ENCODE data around the gene DVL3.

DVL3 gene

DNA sequence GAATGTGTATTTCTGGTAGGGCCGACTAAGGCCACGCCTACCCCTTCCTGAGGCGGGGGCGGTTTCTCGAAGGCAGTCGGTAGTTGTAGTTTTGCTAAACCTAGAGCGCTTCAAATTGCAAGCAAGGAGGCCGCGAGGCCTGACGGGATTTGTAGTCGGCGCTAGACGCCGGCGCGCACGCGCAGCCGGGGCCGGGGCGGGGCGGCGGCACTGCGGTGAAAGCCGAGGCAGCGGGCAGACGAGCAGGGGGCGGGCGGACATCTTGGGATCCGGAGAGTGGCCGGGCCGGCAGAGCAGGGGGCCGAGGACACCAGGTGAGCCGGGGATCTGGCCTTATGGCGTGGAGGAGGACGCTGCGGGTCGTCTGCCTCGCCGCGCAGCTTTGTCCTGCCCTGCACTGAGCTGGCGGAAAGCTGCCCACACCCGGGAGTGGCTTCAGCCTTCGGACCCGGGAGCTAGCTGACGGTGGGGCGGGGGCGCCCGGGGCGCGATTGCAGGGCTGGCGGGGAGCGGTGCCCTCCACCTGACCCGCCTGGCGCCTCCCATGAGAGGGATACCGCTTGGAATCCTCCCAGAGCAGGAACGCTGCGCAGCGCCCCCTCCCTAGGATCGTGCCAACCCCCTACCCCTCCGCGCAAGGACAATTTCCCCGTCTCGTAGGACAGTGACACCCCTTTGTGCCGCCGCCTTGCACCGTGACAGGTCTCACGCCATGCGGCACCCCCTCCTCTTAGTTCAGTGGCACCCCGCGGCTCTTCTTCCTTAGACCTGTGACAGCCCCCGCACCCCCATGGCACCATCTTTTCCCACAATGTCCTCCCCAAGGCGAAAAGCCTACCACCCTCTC is 19.7 kb downstream of the DVL3 start, which contains the start of gene AP2M1:
Gene AP2M1, plus strand, starts transcription at position 210 of the 847 bp plus-strand sequence. CDS start 2,139 bp downstream, outside the sequence.
- H3K4me3 ChIP-seq (ENCODE audit: low read depth, low read length, poor library complexity, severe bottlenecking), result peak within 1 kb of the TSS; percentile 85
- peak within 1 kb of the TSS; percentile 91 for H3K4me2 ChIP-seq (ENCODE audit: low read length)
- TF ChIP-seq CTCF (IDR thresholded peaks at IDR 0.05; ENCODE audit: low read length) (peak; percentile 32), EZH2 (IDR thresholded peaks at IDR 0.05; ENCODE audit: borderline replicate concordance, low read length) (no peak)
- H3K79me2 ChIP-seq (ENCODE audit: insufficient read depth, low read length), result peaks cover 16% of the 10 kb centered on the region
- no peaks in the 10 kb centered on the region for H3F3A ChIP-seq (ENCODE audit: insufficient read depth, low read length)
- peaks cover 26% of the 10 kb centered on the region for H3K4me1 ChIP-seq (ENCODE audit: insufficient read depth, low read length, severe bottlenecking)
- H3K9ac ChIP-seq (ENCODE audit: low read length), result peak within 1 kb of the TSS; percentile 89
- peaks cover 52% of the 10 kb centered on the region for H3K36me3 ChIP-seq (ENCODE audit: insufficient read depth, low read length)
- no peaks in the 10 kb centered on the region for H3K9me2 ChIP-seq (ENCODE audit: low read depth, low read length)
- no peaks in the 10 kb centered on the region for H3K9me3 ChIP-seq (ENCODE audit: low read length)
- H3K27ac ChIP-seq (ENCODE audit: low read depth, low read length, poor library complexity, severe bottlenecking), result peak within 1 kb of the TSS; percentile 3
- no peaks in the 10 kb centered on the region for H4K20me1 ChIP-seq (ENCODE audit: insufficient read depth, low read length)
- no peak within 1 kb of the TSS for H2AFZ ChIP-seq (ENCODE audit: low read length)
- no peaks in the 10 kb centered on the region for H3K27me3 ChIP-seq (ENCODE audit: insufficient read depth, low read length)

DNA sequence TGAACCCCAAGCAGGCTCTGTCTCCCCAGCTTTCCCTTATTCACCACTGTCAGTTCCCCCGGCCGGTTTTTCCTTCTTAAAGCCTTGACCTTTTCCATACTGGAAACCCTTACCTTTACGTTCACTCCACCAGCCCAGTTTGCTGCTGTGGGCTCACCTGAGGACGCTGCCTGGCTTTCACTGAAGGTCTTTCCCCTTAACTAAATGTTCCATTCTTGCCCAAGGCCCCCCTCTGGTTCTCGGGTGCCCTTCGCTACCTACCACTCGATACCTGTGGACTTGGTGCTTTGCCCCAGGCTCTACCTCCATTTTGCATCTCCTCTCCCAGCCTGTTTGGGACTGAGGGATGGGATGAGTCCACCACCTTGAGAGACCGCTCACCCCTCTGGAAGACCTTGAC is 20.3 kb downstream of the DVL3 start:
- Histone ChIP-seq H2AFZ (ENCODE audit: low read length) (no peak overlapping the region), H3K9me3 (ENCODE audit: low read length) (no peaks in the 10 kb centered on the region), H3K4me1 (ENCODE audit: insufficient read depth, low read length, severe bottlenecking) (peaks cover 26% of the 10 kb centered on the region), H3K9me2 (ENCODE audit: low read depth, low read length) (no peaks in the 10 kb centered on the region), H3K79me2 (ENCODE audit: insufficient read depth, low read length) (peaks cover 16% of the 10 kb centered on the region), H3K36me3 (ENCODE audit: insufficient read depth, low read length) (peaks cover 54% of the 10 kb centered on the region), H4K20me1 (ENCODE audit: insufficient read depth, low read length) (no peaks in the 10 kb centered on the region), H3K27me3 (ENCODE audit: insufficient read depth, low read length) (no peaks in the 10 kb centered on the region), H3F3A (ENCODE audit: insufficient read depth, low read length) (no peaks in the 10 kb centered on the region), H3K4me3 (ENCODE audit: low read depth, low read length, poor library complexity, severe bottlenecking) (peak overlapping the region; percentile 85), H3K9ac (ENCODE audit: low read length) (peak overlapping the region; percentile 89), H3K27ac (ENCODE audit: low read depth, low read length, poor library complexity, severe bottlenecking) (no peak overlapping the region), H3K4me2 (ENCODE audit: low read length) (peak overlapping the region; percentile 91)
- TF ChIP-seq EZH2 (IDR thresholded peaks at IDR 0.05; ENCODE audit: borderline replicate concordance, low read length) (no peak), CTCF (IDR thresholded peaks at IDR 0.05; ENCODE audit: low read length) (no peak)

GRCh38 chr3:184175981-184176376 is 20.8 kb downstream of the DVL3 start:
- no peaks in the 10 kb centered on the region for H3F3A ChIP-seq (ENCODE audit: insufficient read depth, low read length)
- no peak overlapping the region for H2AFZ ChIP-seq (ENCODE audit: low read length)
- H3K4me2 ChIP-seq (ENCODE audit: low read length), result peak overlapping the region; percentile 91
- peaks cover 16% of the 10 kb centered on the region for H3K79me2 ChIP-seq (ENCODE audit: insufficient read depth, low read length)
- H3K27me3 ChIP-seq (ENCODE audit: insufficient read depth, low read length), result no peaks in the 10 kb centered on the region
- H3K9me3 ChIP-seq (ENCODE audit: low read length), result no peaks in the 10 kb centered on the region
- no peaks in the 10 kb centered on the region for H3K9me2 ChIP-seq (ENCODE audit: low read depth, low read length)
- peak overlapping the region; percentile 89 for H3K9ac ChIP-seq (ENCODE audit: low read length)
- no peak for TF ChIP-seq EZH2 (IDR thresholded peaks at IDR 0.05; ENCODE audit: borderline replicate concordance, low read length)
- TF ChIP-seq CTCF (IDR thresholded peaks at IDR 0.05; ENCODE audit: low read length), result no peak
- peaks cover 54% of the 10 kb centered on the region for H3K36me3 ChIP-seq (ENCODE audit: insufficient read depth, low read length)
- peaks cover 26% of the 10 kb centered on the region for H3K4me1 ChIP-seq (ENCODE audit: insufficient read depth, low read length, severe bottlenecking)
- no peak overlapping the region for H3K27ac ChIP-seq (ENCODE audit: low read depth, low read length, poor library complexity, severe bottlenecking)
- no peaks in the 10 kb centered on the region for H4K20me1 ChIP-seq (ENCODE audit: insufficient read depth, low read length)
- H3K4me3 ChIP-seq (ENCODE audit: low read depth, low read length, poor library complexity, severe bottlenecking), result peak overlapping the region; percentile 85

Data from OCI-LY1 (cell line).